Measurements from ENCODE around the gene SLC44A1.

SLC44A1 gene

GRCh38 chr9:105318729-105319191, 74.3 kb downstream of the SLC44A1 start:
- TF ChIP-seq CTCF (IDR thresholded peaks at IDR 0.05; ENCODE audit: control insufficient read depth, insufficient read depth, low read depth, low read length, missing control alignments): no peak
- DNase-seq (ENCODE audit: low read depth): no peak
- no peak overlapping the region for H3K4me3 ChIP-seq (ENCODE audit: control insufficient read depth, low read depth, low read length)

- TF ChIP-seq CTCF (IDR thresholded peaks at IDR 0.05; ENCODE audit: control insufficient read depth, insufficient read depth, low read depth, low read length, missing control alignments): no peak
- H3K4me3 ChIP-seq (ENCODE audit: control insufficient read depth, low read depth, low read length): no peak overlapping the region
- no peak for DNase-seq (ENCODE audit: low read depth)
These were observed 74.9 kb downstream of the SLC44A1 start for GRCh38 chr9:105319202-105319813.

GRCh38 chr9:105320568-105320967, 76.1 kb downstream of the SLC44A1 start:
- H3K4me3 ChIP-seq (ENCODE audit: control insufficient read depth, low read depth, low read length): no peak overlapping the region
- no peak for DNase-seq (ENCODE audit: low read depth)

GRCh38 chr9:105328296-105328695, 83.8 kb downstream of the SLC44A1 start:
- H3K4me3 ChIP-seq (ENCODE audit: control insufficient read depth, low read depth, low read length): no peak overlapping the region
- DNase-seq (ENCODE audit: low read depth): no peak
- no peak for TF ChIP-seq CTCF (IDR thresholded peaks at IDR 0.05; ENCODE audit: control insufficient read depth, insufficient read depth, low read depth, low read length, missing control alignments)

More at GRCh38 chr9:105320568-105320967, 76.1 kb downstream of the SLC44A1 start:
- no peak for TF ChIP-seq CTCF (IDR thresholded peaks at IDR 0.05; ENCODE audit: control insufficient read depth, insufficient read depth, low read depth, low read length, missing control alignments)

- H3K4me3 ChIP-seq (ENCODE audit: control insufficient read depth, low read depth, low read length): no peak overlapping the region
- TF ChIP-seq CTCF (IDR thresholded peaks at IDR 0.05; ENCODE audit: control insufficient read depth, insufficient read depth, low read depth, low read length, missing control alignments): no peak
- no peak for DNase-seq (ENCODE audit: low read depth)
These were observed 84.6 kb downstream of the SLC44A1 start for GRCh38 chr9:105328872-105329718.

- DNase-seq (ENCODE audit: low read depth): no peak
- no peak overlapping the region for H3K4me3 ChIP-seq (ENCODE audit: control insufficient read depth, low read depth, low read length)
- no peak for TF ChIP-seq CTCF (IDR thresholded peaks at IDR 0.05; ENCODE audit: control insufficient read depth, insufficient read depth, low read depth, low read length, missing control alignments)
These were observed 85.2 kb downstream of the SLC44A1 start for GRCh38 chr9:105329719-105330062.
